Measurements from ENCODE around the gene CACNA1B.
"Not testable (repeated sequence)": the region's sequence is repeated elsewhere in the genome, so short reads cannot be mapped to it uniquely, and the experiment has no call there.

DNA sequence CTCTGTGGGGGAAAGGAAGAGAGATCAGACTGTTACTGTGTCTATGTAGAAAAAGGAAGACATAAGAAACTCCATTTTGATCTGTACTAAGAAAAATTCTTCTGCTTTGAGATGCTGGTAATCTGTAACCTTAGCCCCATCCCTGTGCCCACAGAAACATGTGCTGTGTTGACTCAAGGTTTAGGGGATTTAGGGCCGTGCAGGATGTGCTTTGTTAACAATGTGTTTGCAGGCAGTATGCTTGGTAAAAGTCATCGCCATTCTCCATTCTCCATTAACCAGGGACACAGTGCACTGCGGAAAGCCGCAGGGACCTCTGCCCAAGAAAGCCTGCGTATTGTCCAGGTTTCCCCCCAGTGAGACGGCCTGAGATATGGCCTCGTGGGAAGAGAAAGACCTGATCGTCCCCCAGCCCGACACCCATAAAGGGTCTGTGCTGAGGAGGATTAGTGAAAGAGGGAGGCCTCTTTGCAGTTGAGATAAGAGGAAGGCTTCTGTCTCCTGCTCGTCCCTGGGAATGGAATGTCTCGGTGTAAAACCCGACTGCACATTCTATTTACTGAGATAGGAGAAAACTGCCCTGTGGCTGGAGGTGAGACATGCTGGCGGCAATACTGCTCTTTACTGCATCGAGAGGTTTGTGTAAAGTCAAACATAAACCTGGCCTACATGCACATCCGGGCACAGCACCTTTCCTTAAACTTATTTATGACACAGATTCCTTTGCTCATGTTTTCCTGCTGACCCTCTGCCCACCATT, 255.5 kb downstream of the CACNA1B start:
- TF ChIP-seq, protein P1, sequence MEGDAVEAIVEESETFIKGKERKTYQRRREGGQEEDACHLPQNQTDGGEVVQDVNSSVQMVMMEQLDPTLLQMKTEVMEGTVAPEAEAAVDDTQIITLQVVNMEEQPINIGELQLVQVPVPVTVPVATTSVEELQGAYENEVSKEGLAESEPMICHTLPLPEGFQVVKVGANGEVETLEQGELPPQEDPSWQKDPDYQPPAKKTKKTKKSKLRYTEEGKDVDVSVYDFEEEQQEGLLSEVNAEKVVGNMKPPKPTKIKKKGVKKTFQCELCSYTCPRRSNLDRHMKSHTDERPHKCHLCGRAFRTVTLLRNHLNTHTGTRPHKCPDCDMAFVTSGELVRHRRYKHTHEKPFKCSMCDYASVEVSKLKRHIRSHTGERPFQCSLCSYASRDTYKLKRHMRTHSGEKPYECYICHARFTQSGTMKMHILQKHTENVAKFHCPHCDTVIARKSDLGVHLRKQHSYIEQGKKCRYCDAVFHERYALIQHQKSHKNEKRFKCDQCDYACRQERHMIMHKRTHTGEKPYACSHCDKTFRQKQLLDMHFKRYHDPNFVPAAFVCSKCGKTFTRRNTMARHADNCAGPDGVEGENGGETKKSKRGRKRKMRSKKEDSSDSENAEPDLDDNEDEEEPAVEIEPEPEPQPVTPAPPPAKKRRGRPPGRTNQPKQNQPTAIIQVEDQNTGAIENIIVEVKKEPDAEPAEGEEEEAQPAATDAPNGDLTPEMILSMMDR (conservative IDR thresholded peaks at IDR 0.05 in 1 of 2, IDR thresholded peaks at IDR 0.05 in 1 of 2; ENCODE audit: low read depth in 1 of 2, low read length in 2 of 2): not testable (repeated sequence)
- not testable (repeated sequence) for TF ChIP-seq EZH2 (IDR thresholded peaks at IDR 0.05; ENCODE audit: low read length, missing control alignments)

Measured in fibroblast of lung (primary cell).